Placental pericyte (primary cell): ENCODE data around the gene GCLM. TPM values are rescaled to one million over a fixed set of nuclear protein-coding genes. Genes with fewer than 3 reads are reported as not detected.

ENCODE experiments used
- small RNA-seq: library from RNA; depleted of rRNA; stranded (forward); fragments of <200 nt; gene quantifications from one replicate; pipeline ENCODE3, GENCODE V24; 2012; ENCODE audit warnings: low replicate concordance
- total RNA-seq: library from RNA; depleted of rRNA; stranded (reverse); fragments of >200 nt; gene quantifications from 2 replicates; pipeline ENCODE4 v1.2.3, GENCODE V29; 2012

GCLM gene, protein sequence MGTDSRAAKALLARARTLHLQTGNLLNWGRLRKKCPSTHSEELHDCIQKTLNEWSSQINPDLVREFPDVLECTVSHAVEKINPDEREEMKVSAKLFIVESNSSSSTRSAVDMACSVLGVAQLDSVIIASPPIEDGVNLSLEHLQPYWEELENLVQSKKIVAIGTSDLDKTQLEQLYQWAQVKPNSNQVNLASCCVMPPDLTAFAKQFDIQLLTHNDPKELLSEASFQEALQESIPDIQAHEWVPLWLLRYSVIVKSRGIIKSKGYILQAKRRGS
- 6.8 and 16.6 TPM in 2 replicates for total RNA-seq

DNA sequence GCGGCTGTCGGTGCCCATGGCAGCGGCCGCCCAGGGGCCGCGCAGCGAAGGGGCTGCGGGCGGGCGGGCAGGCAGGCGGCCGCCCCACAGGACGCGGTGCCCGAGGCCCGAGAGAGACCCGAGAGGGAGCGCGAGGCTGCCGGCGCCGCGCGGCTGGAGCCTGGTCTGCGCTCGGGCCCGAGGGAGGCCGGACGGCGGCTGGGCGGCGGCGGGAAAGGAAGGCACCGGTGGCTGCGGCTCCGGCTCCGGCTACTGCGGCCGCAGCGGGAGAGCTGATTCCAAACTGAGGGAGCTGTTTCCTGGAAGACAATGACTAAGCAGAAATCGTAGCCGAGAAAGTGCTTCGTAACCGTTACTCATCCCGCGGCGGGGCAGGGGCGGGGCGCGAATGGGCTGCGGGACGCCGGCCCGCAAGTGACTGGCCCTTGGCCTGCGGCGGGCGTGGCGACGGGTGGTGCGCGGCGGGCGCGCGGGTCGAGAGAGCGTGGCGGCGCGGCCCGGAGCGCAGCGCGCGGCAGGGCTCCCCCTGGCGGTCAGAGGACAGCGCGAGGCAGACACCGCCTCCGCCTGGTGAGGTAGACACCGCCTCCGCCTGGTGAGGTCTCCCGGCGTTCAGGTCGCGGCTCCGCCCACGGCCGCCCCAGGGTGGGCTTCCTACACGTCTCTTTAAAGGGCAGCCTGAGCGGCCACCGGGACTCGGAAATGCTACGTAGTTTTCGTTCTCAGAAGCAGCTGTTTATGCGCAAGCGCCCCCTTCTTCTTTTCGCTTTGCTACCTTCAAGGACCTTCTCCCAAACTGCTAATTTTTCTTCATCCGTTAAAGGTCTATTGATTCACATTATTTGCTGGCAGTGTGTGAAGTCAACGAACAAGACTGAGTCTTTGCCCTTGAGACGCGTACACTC is at the start of gene GCLM:
TSS of gene GCLM (minus strand) at position 285 of the 905 bp plus-strand sequence. CDS start at position 18, 267 bp downstream.

DNA sequence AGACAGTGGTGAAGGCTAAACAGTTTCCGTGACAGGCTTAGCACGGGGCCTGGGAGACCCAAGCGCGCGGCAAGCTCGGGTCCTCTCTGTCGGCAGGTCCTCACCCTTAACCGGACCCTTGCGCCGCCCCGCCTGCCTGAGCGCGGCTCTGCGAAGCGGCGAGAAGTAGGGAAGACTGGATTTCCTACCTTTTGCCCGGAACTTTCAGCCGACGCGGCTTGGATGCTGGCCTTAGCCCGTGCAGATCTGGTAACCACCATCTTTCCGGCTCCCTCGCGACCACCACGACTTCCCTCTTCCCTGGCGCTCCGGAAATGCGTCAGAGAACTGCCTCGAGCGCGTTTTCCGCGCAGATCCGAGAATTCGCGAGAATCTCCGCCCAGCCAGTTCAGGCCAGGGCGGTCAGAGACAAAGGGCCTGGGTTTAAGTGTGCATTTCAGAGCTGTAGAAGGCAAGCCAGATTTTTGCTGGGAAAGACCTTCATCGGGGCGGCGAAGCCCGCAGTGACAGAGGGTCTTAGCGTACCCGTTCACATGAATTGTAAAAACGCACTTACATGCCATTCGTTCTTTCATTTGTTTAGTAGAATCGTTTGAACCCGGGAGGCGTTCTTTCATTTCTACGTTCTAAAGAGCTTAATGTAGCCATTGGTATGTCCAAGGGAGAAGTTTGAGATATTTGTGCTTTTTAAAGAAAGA is 30.2 kb downstream of the GCLM start, which contains the start of gene DNTTIP2:
TSS of gene DNTTIP2 (minus strand) at position 318 of the 698 bp plus-strand sequence. CDS start at position 260, 58 bp downstream.

Small RNA genes lying within 50 kb of the gene (small RNA-seq; reads per million reads assigned to genes)
- gene AL117351.2 (not detected), gene MIR760 (not detected)

Other genes starting within 250 kb of the GCLM start
- 41.6 and 82.3 TPM in 2 replicates for gene BCAR3, start 227.6 kb downstream of the GCLM start, total RNA-seq
- 31.5 and 37.4 TPM in 2 replicates for gene DNTTIP2, start 30.2 kb downstream of the GCLM start, total RNA-seq
- gene ABCA4, start 211.7 kb upstream of the GCLM start, total RNA-seq, result under 0.01 and 0.29 TPM in 2 replicates